ENCODE measurements around the gene MUC4. TPM values are rescaled to one million over a fixed set of nuclear protein-coding genes. Genes with fewer than 3 reads are reported as not detected.
A peak's percentile ranks its signal among the peaks of the same experiment; 100 is the strongest.
"Not testable (repeated sequence)": the region's sequence is repeated elsewhere in the genome, so short reads cannot be mapped to it uniquely, and the experiment has no call there.

Gene MUC4
- polyA plus RNA-seq, 3 donors: not detected

- H3K9me3 ChIP-seq (replicated peaks in 1 of 2; ENCODE audit: control insufficient read depth in 1 of 2, insufficient read depth in 1 of 2, low read length in 2 of 2): peaks cover 0 to 15% of the 10 kb centered on the region in 2 donors
- H3K4me1 Mint-ChIP-seq; DNase-seq; H3K27ac ChIP-seq (ENCODE audit: low read depth in 1 of 2, low read length in 2 of 2); H2AFZ ChIP-seq (ENCODE audit: insufficient read depth, low read depth, low read length, poor library complexity, severe bottlenecking); H3K4me1 ChIP-seq (ENCODE audit: control insufficient read depth in 1 of 2, insufficient read depth in 2 of 2, low read length in 2 of 2); H3K4me2 ChIP-seq (replicated peaks; ENCODE audit: extremely low read depth, low read length, poor library complexity, severe bottlenecking); H3K27ac Mint-ChIP-seq; H3K27me3 ChIP-seq (ENCODE audit: control insufficient read depth in 2 of 2, insufficient read depth in 2 of 2, low read length in 2 of 2); H3K9ac ChIP-seq (ENCODE audit: insufficient read depth, low read length, poor library complexity, severe bottlenecking); H3K36me3 Mint-ChIP-seq; intact Hi-C loops (cut with micrococcal nuclease); H3K79me2 ChIP-seq (ENCODE audit: insufficient read depth, low read length); H3K4me3 ChIP-seq (replicated peaks in 1 of 3; ENCODE audit: low read depth in 2 of 3, low read length in 3 of 3); H3K36me3 ChIP-seq (replicated peaks in 1 of 2; ENCODE audit: control insufficient read depth in 1 of 2, insufficient read depth in 2 of 2, low read length in 2 of 2); H4K20me1 ChIP-seq (ENCODE audit: insufficient read depth, low read length); H3K4me3 Mint-ChIP-seq: not testable (repeated sequence)
- WGBS (ENCODE audit: insufficient coverage): 88% methylated on average over 14 of the region's 14 CpGs
- Mint-ChIP-seq H3K27me3 (ENCODE audit: low read depth in 3 of 3) (peaks cover 6 to 17% (median 10%) of the 10 kb centered on the region in 3 donors), H3K9me3 (peaks cover 7 to 60% (median 34%) of the 10 kb centered on the region in 7 donors)
Observed at GRCh38 chr3:195784031-195784430, 27.7 kb downstream of the MUC4 start.

- H3K9ac ChIP-seq (ENCODE audit: insufficient read depth, low read length, poor library complexity, severe bottlenecking); H3K27ac ChIP-seq (ENCODE audit: low read depth in 1 of 2, low read length in 2 of 2); H3K4me2 ChIP-seq (replicated peaks; ENCODE audit: extremely low read depth, low read length, poor library complexity, severe bottlenecking); H3K27me3 ChIP-seq (ENCODE audit: control insufficient read depth in 2 of 2, insufficient read depth in 2 of 2, low read length in 2 of 2); H3K36me3 Mint-ChIP-seq; H3K79me2 ChIP-seq (ENCODE audit: insufficient read depth, low read length); intact Hi-C loops (cut with micrococcal nuclease); H3K4me1 Mint-ChIP-seq; H3K4me3 ChIP-seq (replicated peaks in 1 of 3; ENCODE audit: low read depth in 2 of 3, low read length in 3 of 3); H4K20me1 ChIP-seq (ENCODE audit: insufficient read depth, low read length); H2AFZ ChIP-seq (ENCODE audit: insufficient read depth, low read depth, low read length, poor library complexity, severe bottlenecking); H3K4me3 Mint-ChIP-seq; DNase-seq; H3K4me1 ChIP-seq (ENCODE audit: control insufficient read depth in 1 of 2, insufficient read depth in 2 of 2, low read length in 2 of 2); H3K36me3 ChIP-seq (replicated peaks in 1 of 2; ENCODE audit: control insufficient read depth in 1 of 2, insufficient read depth in 2 of 2, low read length in 2 of 2): not testable (repeated sequence)
- Mint-ChIP-seq H3K9me3 (peaks cover 9 to 61% (median 37%) of the 10 kb centered on the region in 7 donors), H3K27ac (peak overlapping the region in 1 of 7 donors; percentile 58), H3K27me3 (ENCODE audit: low read depth in 3 of 3) (peaks cover 1 to 10% (median 6%) of the 10 kb centered on the region in 3 donors)
- 78% methylated on average over 8 of the region's 12 CpGs for WGBS (ENCODE audit: insufficient coverage)
- H3K9me3 ChIP-seq (replicated peaks in 1 of 2; ENCODE audit: control insufficient read depth in 1 of 2, insufficient read depth in 1 of 2, low read length in 2 of 2): peaks cover 0 to 15% of the 10 kb centered on the region in 2 donors
Observed at GRCh38 chr3:195781236-195781635, 30.5 kb downstream of the MUC4 start.

GRCh38 chr3:195777975-195778374 is 33.8 kb downstream of the MUC4 start:
- Mint-ChIP-seq H3K27ac (no peak overlapping the region), H3K27me3 (ENCODE audit: low read depth in 3 of 3) (peaks cover 0 to 8% (median 2%) of the 10 kb centered on the region in 3 donors), H3K36me3 (no peaks in the 10 kb centered on the region), H3K9me3 (peaks cover 6 to 36% (median 26%) of the 10 kb centered on the region in 7 donors), H3K4me1 (no peaks in the 10 kb centered on the region), H3K4me3 (no peak overlapping the region)
- Histone ChIP-seq H3K27ac (ENCODE audit: low read depth in 1 of 2, low read length in 2 of 2) (no peak overlapping the region), H3K4me3 (replicated peaks in 1 of 3; ENCODE audit: low read depth in 2 of 3, low read length in 3 of 3) (no peak overlapping the region), H3K9me3 (replicated peaks in 1 of 2; ENCODE audit: control insufficient read depth in 1 of 2, insufficient read depth in 1 of 2, low read length in 2 of 2) (peaks cover 0 to 8% of the 10 kb centered on the region in 2 donors), H3K4me2 (replicated peaks; ENCODE audit: extremely low read depth, low read length, poor library complexity, severe bottlenecking) (no peak overlapping the region), H3K36me3 (replicated peaks in 1 of 2; ENCODE audit: control insufficient read depth in 1 of 2, insufficient read depth in 2 of 2, low read length in 2 of 2) (no peaks in the 10 kb centered on the region), H3K9ac (ENCODE audit: insufficient read depth, low read length, poor library complexity, severe bottlenecking) (no peak overlapping the region), H3K79me2 (ENCODE audit: insufficient read depth, low read length) (no peaks in the 10 kb centered on the region), H4K20me1 (ENCODE audit: insufficient read depth, low read length) (no peaks in the 10 kb centered on the region), H2AFZ (ENCODE audit: insufficient read depth, low read depth, low read length, poor library complexity, severe bottlenecking) (no peak overlapping the region), H3K27me3 (ENCODE audit: control insufficient read depth in 2 of 2, insufficient read depth in 2 of 2, low read length in 2 of 2) (no peaks in the 10 kb centered on the region), H3K4me1 (ENCODE audit: control insufficient read depth in 1 of 2, insufficient read depth in 2 of 2, low read length in 2 of 2) (no peaks in the 10 kb centered on the region)
- no peak for DNase-seq
- intact Hi-C loops (cut with micrococcal nuclease): no loop called here
- TF ChIP-seq CTCF (IDR thresholded peaks at IDR 0.05): no peak
- WGBS (ENCODE audit: insufficient coverage): 95% methylated on average over 4 of the region's 11 CpGs

Measured in CD14-positive monocyte (primary cell).